HG03575 (cell line): ENCODE measurements around the gene S100A14.

ENCODE experiments used
- ATAC-seq: cut with Tn5 transposase; IDR thresholded peaks from one replicate; pipeline ENCODE4 v1.9.1; 2021; ENCODE audit not compliant: unreplicated experiment, insufficient number of reproducible peaks, low FRiP score; ENCODE audit errors: extremely low read depth

S100A14 gene

GRCh38 chr1:153571706-153572105 is 44.4 kb downstream of the S100A14 start:
- ATAC-seq: no peak

- no peak for ATAC-seq
Observed at GRCh38 chr1:153570874-153571273, 45.3 kb downstream of the S100A14 start.

- ATAC-seq: no peak
Observed at GRCh38 chr1:153569465-153569864, 46.7 kb downstream of the S100A14 start.

- ATAC-seq: no peak
Observed at GRCh38 chr1:153568367-153569099, 47.6 kb downstream of the S100A14 start.

GRCh38 chr1:153567621-153568366 is 48.3 kb downstream of the S100A14 start:
- ATAC-seq: no peak

- ATAC-seq: no peak
Observed at GRCh38 chr1:153566414-153567371, 49.4 kb downstream of the S100A14 start.

GRCh38 chr1:153565529-153566374 is 50.4 kb downstream of the S100A14 start, which contains the start of gene S100A2:
S100A2 (minus strand) TSS chr1:153565844; CDS start chr1:153563877, 1,967 bp downstream.
- no peak for ATAC-seq
